HepG2 (cell line): Measurements from ENCODE around the gene CHID1. TPM values are rescaled to one million over a fixed set of nuclear protein-coding genes. Genes with fewer than 3 reads are reported as not detected.

Source experiments
- CAMTA2 ChIP-seq: sonication (generic); formaldehyde crosslinking; IDR thresholded peaks from 2 replicates; pipeline ENCODE4 v1.4.0; 2020; ENCODE audit warnings: mild to moderate bottlenecking, missing genetic modification reagents, borderline replicate concordance
- FOXK2 ChIP-seq: fragments of 450-650 bp; IDR thresholded peaks from 2 replicates; pipeline ENCODE4 v1.6.1; 2016
- FOXO1 ChIP-seq: sonication (generic); formaldehyde crosslinking; IDR thresholded peaks from 2 replicates; pipeline ENCODE4 v1.4.0; 2020; ENCODE audit warnings: missing genetic modification reagents
- GATAD2A ChIP-seq: IDR thresholded peaks from 2 replicates; pipeline ENCODE4 v1.6.1; 2016
- HNF1A ChIP-seq, 2 experiments: sonication (generic) in 1 of 2; formaldehyde crosslinking in 1 of 2; IDR thresholded peaks; 2 replicates each; pipeline versions ENCODE4 v1.4.0 to v1.6.1; 2016 to 2020; ENCODE audit warnings: borderline replicate concordance in 1 of 2, low read depth in 1 of 2, mild to moderate bottlenecking in 1 of 2, missing genetic modification reagents in 1 of 2
- LRRFIP1 ChIP-seq: sonication (generic); formaldehyde crosslinking; conservative IDR thresholded peaks from 2 replicates; pipeline ENCODE4 v1.4.0; 2020; ENCODE audit warnings: missing genetic modification reagents
- NR2C2 ChIP-seq: sonication (generic); formaldehyde crosslinking; IDR thresholded peaks from 2 replicates; pipeline ENCODE4 v1.4.0; 2020; ENCODE audit warnings: missing genetic modification reagents, mild to moderate bottlenecking, moderate library complexity, borderline replicate concordance
- REPIN1 ChIP-seq: sonication (generic); formaldehyde crosslinking; IDR thresholded peaks from 2 replicates; pipeline ENCODE4 v1.8.0; 2022; ENCODE audit warnings: missing genetic modification reagents, low read depth, mild to moderate bottlenecking, borderline replicate concordance
- SALL2 ChIP-seq: sonication (generic); formaldehyde crosslinking; IDR thresholded peaks from 2 replicates; pipeline ENCODE4 v1.8.1; 2023; ENCODE audit warnings: mild to moderate bottlenecking, missing genetic modification reagents, inconsistent platforms
- ZBTB46 ChIP-seq: sonication (generic); formaldehyde crosslinking; IDR thresholded peaks from 2 replicates; pipeline ENCODE4 v1.4.0; 2020; ENCODE audit warnings: mild to moderate bottlenecking, missing genetic modification reagents, borderline replicate concordance
- ZFP91 ChIP-seq: sonication (generic); formaldehyde crosslinking; IDR thresholded peaks from 2 replicates; pipeline ENCODE4 v1.9.0; 2022; ENCODE audit warnings: missing genetic modification reagents, mild to moderate bottlenecking, borderline replicate concordance
- ZNF224 ChIP-seq: sonication (generic); formaldehyde crosslinking; IDR thresholded peaks from 2 replicates; pipeline ENCODE4 v1.5.0; 2020; ENCODE audit warnings: mild to moderate bottlenecking, missing genetic modification reagents
- ZNF333 ChIP-seq: sonication (generic); formaldehyde crosslinking; IDR thresholded peaks from 2 replicates; pipeline ENCODE4 v1.4.0; 2020; ENCODE audit warnings: mild to moderate bottlenecking, missing genetic modification reagents, borderline replicate concordance
- ZNF460 ChIP-seq: sonication (generic); formaldehyde crosslinking; IDR thresholded peaks from 2 replicates; pipeline ENCODE4 v1.5.1; 2020; ENCODE audit warnings: missing genetic modification reagents, mild to moderate bottlenecking, borderline replicate concordance
- ZNF629 ChIP-seq: sonication (generic); formaldehyde crosslinking; conservative IDR thresholded peaks from 2 replicates; pipeline ENCODE4 v1.5.0; 2020; ENCODE audit warnings: missing genetic modification reagents
- polyA plus RNA-seq, 8 experiments: library from polyadenylated mRNA; depleted of rRNA in 3 of 8; stranded (reverse) in 7 of 8; unstranded in 1 of 8; fragments of >200 nt; fragmentation: Illumina TruSeq in 4 of 8; extraction: Trizol in 4 of 8; gene quantifications; 2 replicates each; pipeline versions ENCODE4 v1.2.1 to v1.2.3, GENCODE V29; 2011 to 2016; ENCODE audit warnings: low read depth in 4 of 8, missing spikeins in 1 of 8, mixed read lengths in 1 of 8; ENCODE audit not compliant: insufficient read depth in 1 of 8
- total RNA-seq, 5 experiments: library from RNA; depleted of rRNA; stranded (reverse); fragments of >200 nt; fragmentation: Illumina TruSeq; extraction: Trizol; gene quantifications; 2 replicates each; pipeline ENCODE4 v1.2.3, GENCODE V29; 2016; ENCODE audit warnings: low read depth in 1 of 5

Gene CHID1
- total and polyA plus RNA-seq, 2 of the 13 experiments (the other 11 are each of a cell fraction or from before 2014, with no cell fraction given): 65.1 to 93.6 TPM

- TF ChIP-seq ZFP91 (CRISPR knock-in tag) (peak; percentile 71; the same call in 1 of the 2 replicates), CAMTA2 (CRISPR knock-in tag) (no peak), REPIN1 (CRISPR knock-in tag) (peak; percentile 63; the same call in 1 of the 2 replicates), GATAD2A (CRISPR knock-in tag) (peak; percentile 48; the same call in 1 of the 2 replicates), NR2C2 (CRISPR knock-in tag) (peak; percentile 58; the same call in 1 of the 2 replicates), FOXK2 (no peak), HNF1A (IDR thresholded peaks at IDR 0.05; ENCODE audit: low read depth) (no peak), HNF1A (CRISPR knock-in tag; IDR thresholded peaks at IDR 0.05; ENCODE audit: borderline replicate concordance) (no peak; the same call in 1 of the 2 replicates), FOXO1 (CRISPR knock-in tag) (peak; percentile 33; the same call in 1 of the 2 replicates), ZNF460 (no peak), ZNF333 (CRISPR knock-in tag) (peak; percentile 83; the same call in 1 of the 2 replicates), ZNF224 (CRISPR knock-in tag) (0 out of 2 replicates have a peak, but pooled peaks have one; percentile 36), ZBTB46 (peak; percentile 69; the same call in 1 of the 2 replicates), SALL2 (no peak; the same call in 1 of the 2 replicates), ZNF629 (CRISPR knock-in tag) (no peak), LRRFIP1 (no peak)
Observed at GRCh38 chr11:827146-827896, 83.3 kb downstream of the CHID1 start (continued).
